Kidney tubule cell (primary cell): ENCODE measurements around the gene KNSTRN.

Source experiments
- DNase-seq: peaks from one replicate; pipeline ENCODE4 v3.0.0-alpha.2; 2018; ENCODE audit warnings: low spot score

Gene KNSTRN

DNA sequence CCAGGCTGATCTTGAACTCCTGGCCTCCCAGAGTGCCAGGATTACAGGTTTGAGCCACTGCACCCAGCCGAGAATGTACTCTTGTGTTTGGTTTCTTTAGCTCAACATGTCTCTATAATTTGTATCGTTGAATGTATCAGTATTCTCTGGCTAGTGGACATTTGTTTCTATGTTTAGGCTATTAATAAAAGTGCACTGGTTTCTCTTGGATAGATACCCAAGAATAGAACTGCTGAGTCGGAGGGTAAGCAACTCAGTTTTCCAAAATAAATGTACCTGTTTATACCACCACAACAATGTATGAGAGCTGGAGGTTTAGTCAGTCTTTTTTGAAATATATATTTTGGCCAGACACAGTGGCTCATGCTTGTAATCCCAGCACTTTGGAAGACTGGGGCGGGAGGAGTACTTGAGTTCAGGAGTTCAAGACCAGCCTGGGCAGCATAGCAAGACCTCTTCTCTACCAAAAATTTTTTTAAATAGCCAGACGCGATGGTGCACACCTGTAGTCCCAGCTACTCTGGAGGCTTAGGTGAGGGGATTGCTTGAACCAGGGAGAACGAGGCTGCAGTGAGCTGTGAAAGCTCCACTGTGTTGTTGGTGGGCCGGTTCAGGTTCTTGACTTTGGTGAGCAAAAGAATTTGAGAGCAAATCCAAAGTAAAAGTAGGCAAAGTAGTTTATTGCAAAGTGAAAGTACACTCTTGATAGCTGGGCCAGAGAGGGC, 15.3 kb downstream of the KNSTRN start:
- DNase-seq = no peak

DNA sequence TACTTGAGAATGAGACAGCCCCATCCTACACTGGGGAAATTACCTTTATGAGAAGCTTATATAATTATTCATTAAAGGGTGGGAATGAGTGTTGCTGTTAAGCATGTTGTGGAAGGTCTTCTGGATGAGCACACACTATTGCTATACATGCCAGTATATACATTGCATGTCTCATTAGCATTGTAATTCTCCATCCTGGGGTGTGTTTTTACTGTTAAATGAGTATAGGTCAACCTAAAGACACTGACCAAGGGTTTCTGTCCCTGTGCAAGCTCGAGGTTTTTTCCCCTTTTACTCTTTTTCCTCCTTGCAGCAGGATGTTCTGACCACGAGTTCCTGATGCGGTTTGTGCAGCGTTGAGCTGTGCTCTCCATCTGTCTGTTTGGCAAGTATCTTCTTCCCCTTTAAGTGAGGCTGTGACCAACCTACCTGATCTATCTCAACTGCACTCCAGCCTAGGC, 15.9 kb downstream of the KNSTRN start:
- DNase-seq = no peak

DNA sequence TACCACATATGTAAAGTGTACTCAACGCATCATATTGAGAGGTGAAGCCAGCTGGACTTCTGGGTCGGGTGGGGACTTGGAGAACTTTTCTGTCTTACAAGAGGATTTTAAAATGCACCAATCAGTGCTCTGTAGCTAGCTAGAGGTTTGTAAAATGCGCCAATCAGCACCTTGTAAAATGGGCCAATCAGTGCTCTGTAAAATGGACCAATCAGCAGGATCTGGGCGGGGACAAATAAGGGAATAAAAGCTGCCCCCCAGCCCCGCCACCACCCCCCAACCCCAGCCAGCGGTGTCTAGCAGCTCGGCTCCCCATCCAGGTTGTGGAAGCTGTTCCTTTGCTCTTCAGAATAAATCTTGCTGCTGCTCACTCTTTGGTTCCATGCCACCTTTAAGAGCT, 16.8 kb downstream of the KNSTRN start:
- DNase-seq = no peak

DNA sequence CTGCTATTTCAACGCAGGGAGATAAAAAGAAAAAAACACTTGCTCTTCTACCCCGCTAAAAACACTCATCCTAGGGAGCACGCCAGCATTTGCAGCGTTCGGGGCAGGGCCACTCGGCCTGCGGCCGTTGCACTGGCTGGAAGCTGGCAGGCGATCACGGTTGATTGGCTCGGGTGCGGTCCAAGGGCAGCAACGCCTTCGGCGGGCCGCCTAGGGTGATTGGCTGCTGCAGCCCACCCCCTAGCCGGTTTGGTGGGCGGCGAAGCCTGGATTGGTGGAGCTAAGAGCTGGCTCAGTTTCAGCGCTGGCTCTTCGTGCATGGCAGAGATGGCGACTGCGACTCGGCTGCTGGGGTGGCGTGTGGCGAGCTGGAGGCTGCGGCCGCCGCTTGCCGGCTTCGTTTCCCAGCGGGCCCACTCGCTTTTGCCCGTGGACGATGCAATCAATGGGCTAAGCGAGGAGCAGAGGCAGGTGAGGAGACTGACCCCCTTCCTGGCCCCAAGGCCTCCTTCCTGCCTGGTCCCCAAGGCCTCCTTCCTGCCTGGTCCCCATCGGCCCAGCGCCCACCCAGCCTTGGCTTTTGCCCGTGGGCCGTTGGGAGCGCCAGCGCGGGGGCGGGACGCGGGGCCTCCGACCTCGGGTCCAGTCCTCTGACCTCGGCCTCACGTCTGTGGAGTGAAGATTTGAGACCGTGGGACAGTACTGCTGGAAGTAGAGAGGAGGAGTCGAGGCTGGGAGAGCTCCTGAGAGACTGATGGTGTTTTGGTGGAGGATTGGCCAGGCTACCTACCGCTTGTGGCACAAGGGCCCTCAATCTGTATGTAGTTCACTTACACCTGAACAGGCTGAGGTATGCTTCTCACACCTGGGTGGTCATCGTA, 23.2 kb downstream of the KNSTRN start, which contains the start of gene IVD:
IVD (plus strand) TSS at position 295 of the 881 bp plus-strand sequence; CDS start at position 328, 33 bp downstream.
- DNase-seq = peak; percentile 95

GRCh38 chr15:40407330-40407990, 24.9 kb downstream of the KNSTRN start:
- no peak for DNase-seq

GRCh38 chr15:40409366-40409765, 26.8 kb downstream of the KNSTRN start:
- DNase-seq = no peak

- DNase-seq = no peak
Observed at GRCh38 chr15:40410476-40410875, 28.0 kb downstream of the KNSTRN start.

GRCh38 chr15:40412095-40412759, 29.7 kb downstream of the KNSTRN start:
- DNase-seq = no peak

GRCh38 chr15:40413036-40413435, 30.5 kb downstream of the KNSTRN start:
- no peak for DNase-seq

DNA sequence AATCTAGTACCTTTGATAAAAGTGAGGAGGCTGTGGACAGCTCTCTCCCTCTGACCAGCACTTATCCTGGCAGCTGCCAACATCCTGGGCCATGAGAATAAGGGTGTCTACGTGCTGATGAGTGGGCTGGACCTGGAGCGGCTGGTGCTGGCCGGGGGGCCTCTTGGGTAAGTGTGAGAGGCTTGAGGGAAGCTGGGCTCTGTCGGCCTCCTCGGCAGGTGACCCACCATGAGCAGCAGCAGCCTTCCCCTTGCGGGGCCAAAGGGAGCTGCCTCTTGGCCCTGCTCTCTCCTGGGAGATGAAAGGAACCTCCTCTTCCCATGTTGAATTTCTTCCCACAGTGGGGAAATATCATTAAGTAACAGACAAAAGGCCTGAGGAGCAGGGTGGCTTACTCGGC, 32.3 kb downstream of the KNSTRN start:
- no peak for DNase-seq

GRCh38 chr15:40415226-40415625, 32.7 kb downstream of the KNSTRN start:
- no peak for DNase-seq

DNA sequence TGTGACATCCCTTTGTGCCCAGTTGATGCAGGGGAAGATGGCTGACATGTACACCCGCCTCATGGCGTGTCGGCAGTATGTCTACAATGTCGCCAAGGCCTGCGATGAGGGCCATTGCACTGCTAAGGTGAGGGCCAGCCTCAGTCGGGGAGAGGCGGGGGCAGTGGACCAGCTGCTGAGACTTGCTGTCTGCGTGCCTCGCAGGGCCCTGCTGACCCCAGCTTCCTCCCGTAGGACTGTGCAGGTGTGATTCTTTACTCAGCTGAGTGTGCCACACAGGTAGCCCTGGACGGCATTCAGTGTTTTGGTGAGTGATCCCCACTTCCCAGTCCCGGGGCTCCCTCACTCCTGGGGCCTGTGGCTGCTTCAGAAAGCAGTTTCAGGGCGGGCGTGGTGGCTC, 33.5 kb downstream of the KNSTRN start:
- DNase-seq = no peak

DNA sequence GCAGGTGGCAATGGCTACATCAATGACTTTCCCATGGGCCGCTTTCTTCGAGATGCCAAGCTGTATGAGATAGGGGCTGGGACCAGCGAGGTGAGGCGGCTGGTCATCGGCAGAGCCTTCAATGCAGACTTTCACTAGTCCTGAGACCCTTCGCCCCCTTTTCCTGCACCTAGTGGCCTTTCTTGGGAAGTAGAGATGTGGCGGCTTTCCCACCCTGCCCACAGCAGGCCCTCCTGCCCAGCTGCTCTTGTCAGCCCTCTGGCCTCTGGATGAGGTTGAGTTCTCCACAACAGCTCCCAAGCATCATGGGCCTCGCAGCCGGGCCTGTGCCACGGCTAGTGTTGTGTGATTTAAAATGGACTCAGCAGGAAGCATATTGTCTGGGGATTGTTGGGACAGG, 35.6 kb downstream of the KNSTRN start:
- no peak for DNase-seq

- DNase-seq = no peak
Observed at GRCh38 chr15:40420071-40420713, 37.7 kb downstream of the KNSTRN start.

DNA sequence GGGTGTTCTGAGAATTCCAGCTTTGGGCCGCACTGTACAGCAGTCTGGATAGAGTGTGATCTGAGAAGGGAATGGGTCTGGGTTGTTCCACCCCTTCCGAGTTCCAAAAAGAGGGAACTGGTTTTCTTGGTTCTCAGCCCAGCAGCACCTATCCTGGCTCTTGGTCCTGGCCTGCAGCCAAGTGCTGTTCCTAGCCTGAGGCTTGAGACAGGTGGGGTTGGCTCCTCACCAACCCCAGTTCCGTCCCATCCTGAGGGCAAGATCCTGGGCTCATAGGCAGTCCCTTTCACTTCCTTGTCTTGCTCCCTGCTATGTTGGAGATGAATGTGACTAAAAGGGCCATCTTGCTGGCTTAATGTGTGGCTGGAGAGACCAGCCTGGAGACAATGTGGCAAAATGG, 38.3 kb downstream of the KNSTRN start:
- DNase-seq = peak; percentile 69

DNA sequence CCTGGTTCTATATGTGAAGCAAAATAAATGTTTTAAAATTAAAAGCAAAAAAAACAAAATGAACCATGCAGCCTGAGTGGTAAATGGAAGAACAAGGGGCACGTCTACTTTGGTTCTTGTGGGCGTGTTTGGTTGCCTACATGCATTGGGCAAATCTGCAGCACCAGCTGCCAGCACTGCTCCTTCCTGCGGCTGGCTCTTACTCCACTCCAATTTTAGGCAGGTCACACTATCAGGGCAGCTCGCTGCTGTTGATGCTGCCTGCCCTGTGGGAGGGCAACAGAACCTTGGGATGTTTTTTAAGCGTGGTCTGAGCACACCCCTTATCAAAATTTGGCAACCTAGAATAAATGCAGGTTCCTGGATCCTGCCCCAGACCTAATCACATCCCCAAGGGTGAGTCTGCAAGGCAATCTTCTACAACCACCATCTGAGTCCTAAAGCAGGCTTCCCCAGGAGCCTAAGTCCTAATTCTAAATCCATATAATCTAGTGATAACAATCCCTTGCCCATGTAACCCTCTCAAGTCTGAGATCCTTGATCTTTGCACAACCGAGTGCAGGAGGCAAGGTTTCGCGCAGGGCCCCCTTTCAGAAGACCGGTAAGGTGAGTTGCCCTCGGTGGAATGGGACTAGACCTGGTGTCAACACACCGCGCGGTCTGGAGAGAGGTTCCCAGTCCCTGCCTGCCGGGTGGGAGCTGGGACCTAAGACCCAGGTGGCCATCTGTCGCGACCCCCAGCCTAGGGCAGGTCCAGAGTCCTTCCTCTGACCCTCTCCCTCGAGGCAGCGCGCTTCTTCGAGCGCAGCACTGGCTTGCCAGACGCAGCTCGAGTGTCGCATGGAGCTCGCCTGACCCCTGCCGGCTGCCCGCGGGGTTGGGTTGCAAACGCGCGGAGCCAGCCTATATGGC, 39.0 kb downstream of the KNSTRN start:
- DNase-seq = peak; percentile 70

- no peak for DNase-seq
Observed at GRCh38 chr15:40424483-40425115, 42.1 kb downstream of the KNSTRN start.

GRCh38 chr15:40425681-40426080, 43.2 kb downstream of the KNSTRN start:
- no peak for DNase-seq

GRCh38 chr15:40427188-40427587, 44.7 kb downstream of the KNSTRN start:
- DNase-seq = no peak

DNA sequence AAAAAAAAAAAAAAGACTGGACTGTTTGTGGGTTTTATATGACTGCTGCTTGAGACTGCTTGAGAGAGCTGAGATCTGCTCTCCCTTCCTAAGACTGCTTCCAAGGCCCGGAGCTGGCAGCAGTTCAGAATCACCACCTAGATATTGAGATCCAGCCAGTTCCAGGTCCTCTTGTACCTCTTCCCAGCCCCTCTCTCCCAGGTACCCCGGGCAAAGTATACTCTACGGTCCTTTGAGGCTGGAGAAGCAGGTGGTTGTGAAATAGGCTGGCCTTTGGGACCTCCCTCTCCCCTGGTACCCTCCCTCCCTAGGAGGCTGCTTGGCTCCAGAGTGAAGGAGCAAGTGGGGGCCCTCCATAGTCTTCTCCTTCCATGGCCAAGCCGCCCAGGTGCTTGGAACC, 45.7 kb downstream of the KNSTRN start:
- no peak for DNase-seq
